Endothelial cell of umbilical vein (primary cell): ENCODE results near the gene CCDC102B. TPM values are rescaled to one million over a fixed set of nuclear protein-coding genes. Genes with fewer than 3 reads are reported as not detected.

Experiments used
- BruUV-seq: library from RNA; stranded (reverse); fragments of 400-500 nt; replicated peaks from 2 replicates; lab custom pipeline; 2021; lab: Mats Ljungman, UMichigan
- CTCF ChIA-PET: fragments of 300-600, 350-600 bp; sonication (Branson Sonifier 250); formaldehyde crosslinking; loops from one replicate; lab custom pipeline; 2021; ENCODE audit warnings: antibody characterized with exemption, inconsistent platforms; lab: Charles Lee
- POLR2A ChIA-PET: fragments of 300-600, 350-600 bp; sonication (Branson Sonifier 250); formaldehyde crosslinking; loops from one replicate; lab custom pipeline; 2021; ENCODE audit warnings: antibody characterized with exemption, inconsistent platforms; lab: Charles Lee
- DNase-seq: peaks from one replicate; pipeline ENCODE4 v3.0.0-alpha.2; 2011; ENCODE audit warnings: low read depth, low spot score
- FAIRE-seq: peaks from 2 replicates; lab custom pipeline; 2011; peaks lifted over from hg19 to GRCh38; lab: Jason Lieb, UNC
- H2AFZ ChIP-seq: 2 replicates; pipeline ENCODE4 v1.6.0; 2012; ENCODE audit warnings: low read depth, low read length, control low read depth, inconsistent platforms
- H3K27ac ChIP-seq: 2 replicates; pipeline ENCODE4 v1.5.1; 2011; ENCODE audit warnings: low read depth, mild to moderate bottlenecking, control low read depth, low read length, moderate library complexity; ENCODE audit not compliant: insufficient read depth
- H3K27me3 ChIP-seq, 2 experiments: 2 replicates each; pipeline versions ENCODE4 v1.6.0 to v1.6.1; 2011; ENCODE audit warnings: low read length in 2 of 2, mixed read lengths in 1 of 2; ENCODE audit not compliant: control insufficient read depth in 2 of 2, insufficient read depth in 2 of 2
- H3K36me3 ChIP-seq, 2 experiments: 2 replicates in 1 of 2; 3 replicates in 1 of 2; pipeline ENCODE4 v1.5.1; 2011; ENCODE audit warnings: low read length in 2 of 2, mild to moderate bottlenecking in 1 of 2, moderate library complexity in 1 of 2; ENCODE audit not compliant: control insufficient read depth in 2 of 2, insufficient read depth in 2 of 2; ENCODE audit errors: extremely low read depth in 1 of 2
- H3K4me1 ChIP-seq: 3 replicates; pipeline ENCODE4 v1.5.1; 2011; ENCODE audit warnings: mild to moderate bottlenecking, low read length; ENCODE audit not compliant: control insufficient read depth, insufficient read depth; ENCODE audit errors: extremely low read depth
- H3K4me2 ChIP-seq: 2 replicates; pipeline ENCODE4 v1.6.1; 2011; ENCODE audit warnings: low read length, control low read depth, mixed read lengths; ENCODE audit not compliant: insufficient read depth
- H3K4me3 ChIP-seq, 3 experiments: fragments of 200-600 bp in 1 of 3; sonication (generic), shearing (Covaris generic) in 1 of 3; replicated peaks in 1 of 3; 2 replicates each; pipeline ENCODE4 v1.5.1; 2011 to 2016; ENCODE audit warnings: control low read depth in 3 of 3, low read length in 3 of 3, mild to moderate bottlenecking in 2 of 3, inconsistent platforms in 1 of 3, low read depth in 1 of 3, moderate library complexity in 1 of 3; ENCODE audit not compliant: insufficient read depth in 1 of 3
- H3K79me2 ChIP-seq: 2 replicates; pipeline ENCODE4 v1.6.0; 2012; ENCODE audit warnings: low read length, inconsistent platforms; ENCODE audit not compliant: control insufficient read depth, insufficient read depth
- H3K9ac ChIP-seq: replicated peaks from 2 replicates; pipeline ENCODE3; 2011; ENCODE audit warnings: low read length, control low read depth; ENCODE audit not compliant: insufficient read depth; ENCODE audit errors: extremely low read depth
- H3K9me1 ChIP-seq: replicated peaks from 3 replicates; pipeline ENCODE4 v1.6.0; 2011; ENCODE audit warnings: mild to moderate bottlenecking, low read length; ENCODE audit not compliant: control insufficient read depth, insufficient read depth; ENCODE audit errors: extremely low read depth
- H3K9me3 ChIP-seq: replicated peaks from 2 replicates; pipeline ENCODE4 v1.5.1; 2012; ENCODE audit warnings: low read length, inconsistent platforms; ENCODE audit not compliant: control insufficient read depth, insufficient read depth
- H4K20me1 ChIP-seq: replicated peaks from 2 replicates; pipeline ENCODE3; 2011; ENCODE audit warnings: mild to moderate bottlenecking, low read length; ENCODE audit not compliant: control insufficient read depth, insufficient read depth; ENCODE audit errors: extremely low read depth
- EZH2 ChIP-seq: IDR thresholded peaks from 2 replicates; pipeline ENCODE4 v1.6.1; 2012; ENCODE audit warnings: borderline replicate concordance, low read depth, mild to moderate bottlenecking, moderate library complexity, low read length, inconsistent platforms; ENCODE audit not compliant: severe bottlenecking
- FOS ChIP-seq: IDR thresholded peaks from 2 replicates; pipeline ENCODE4 v1.6.1; 2011; ENCODE audit warnings: mild to moderate bottlenecking, low read length, moderate library complexity, borderline replicate concordance; ENCODE audit not compliant: insufficient read depth
- GATA2 ChIP-seq: IDR thresholded peaks from 2 replicates; pipeline ENCODE4 v1.7.0; 2011; ENCODE audit warnings: low read depth, mild to moderate bottlenecking, moderate library complexity, mixed read lengths, low read length; ENCODE audit not compliant: insufficient read length, insufficient read depth
- POLR2A ChIP-seq: IDR thresholded peaks from 2 replicates; pipeline ENCODE4 v1.6.1; 2012; ENCODE audit warnings: low read depth, mild to moderate bottlenecking, control low read depth, low read length
- dilution Hi-C: fragments of 300-500 bp; cut with MboI; formaldehyde crosslinking; loops from one replicate; pipeline ENCODE4 v1.15.0; 2019; ENCODE audit warnings: low sequenced_read_pairs; ENCODE audit not compliant: extremely low pct_ligation_motif_present
- intact Hi-C: fragments of 100-400 bp; cut with micrococcal nuclease; formaldehyde crosslinking; loops from one replicate; pipeline ENCODE4 v1.10.0; 2022
- polyA plus RNA-seq, 4 experiments: library from polyadenylated mRNA; depleted of rRNA in 3 of 4; stranded (reverse) in 3 of 4; unstranded in 1 of 4; fragments of >200 nt; gene quantifications; 2 replicates each; pipeline versions ENCODE4 v1.2.1 to v1.2.3, GENCODE V29; 2011 to 2012; ENCODE audit warnings: missing spikeins in 1 of 4
- total RNA-seq: library from RNA; stranded (reverse); gene quantifications from 2 replicates; pipeline ENCODE4 v1.2.3, GENCODE V29; 2021
- TF ChIP-seq, protein P1 (sequence below), 2 donors: IDR thresholded peaks; 1 replicate in 1 of 2; 2 replicates in 1 of 2; pipeline ENCODE4 v1.5.1; 2011; ENCODE audit warnings: low read length in 2 of 2, mild to moderate bottlenecking in 2 of 2, moderate library complexity in 2 of 2, control low read depth in 1 of 2, inconsistent platforms in 1 of 2, low read depth in 1 of 2; ENCODE audit not compliant: insufficient read depth in 1 of 2; ENCODE audit errors: extremely low read depth in 1 of 2
- TF ChIP-seq, protein P2 (sequence below): IDR thresholded peaks from 2 replicates; pipeline ENCODE4 v1.6.1; 2011; ENCODE audit not compliant: insufficient read depth, insufficient read length

Gene CCDC102B
- total and polyA plus RNA-seq, 2 donors (not counting 3 experiments of a cell fraction or from before 2014, with no cell fraction given) = 0.21 to 0.62 TPM

- Histone ChIP-seq H3K36me3 (no peaks in the 10 kb centered on the region), H3K4me3 (no peak overlapping the region), H4K20me1 (no peaks in the 10 kb centered on the region), H3K9ac (no peak overlapping the region), H3K27ac (no peak overlapping the region), H2AFZ (no peak overlapping the region), H3K9me3 (no peaks in the 10 kb centered on the region), H3K79me2 (no peaks in the 10 kb centered on the region), H3K4me1 (no peaks in the 10 kb centered on the region), H3K27me3 (no peaks in the 10 kb centered on the region), H3K9me1 (no peaks in the 10 kb centered on the region), H3K4me2 (no peak overlapping the region)
- POLR2A ChIA-PET = no interaction called here
- TF ChIP-seq, protein P1, sequence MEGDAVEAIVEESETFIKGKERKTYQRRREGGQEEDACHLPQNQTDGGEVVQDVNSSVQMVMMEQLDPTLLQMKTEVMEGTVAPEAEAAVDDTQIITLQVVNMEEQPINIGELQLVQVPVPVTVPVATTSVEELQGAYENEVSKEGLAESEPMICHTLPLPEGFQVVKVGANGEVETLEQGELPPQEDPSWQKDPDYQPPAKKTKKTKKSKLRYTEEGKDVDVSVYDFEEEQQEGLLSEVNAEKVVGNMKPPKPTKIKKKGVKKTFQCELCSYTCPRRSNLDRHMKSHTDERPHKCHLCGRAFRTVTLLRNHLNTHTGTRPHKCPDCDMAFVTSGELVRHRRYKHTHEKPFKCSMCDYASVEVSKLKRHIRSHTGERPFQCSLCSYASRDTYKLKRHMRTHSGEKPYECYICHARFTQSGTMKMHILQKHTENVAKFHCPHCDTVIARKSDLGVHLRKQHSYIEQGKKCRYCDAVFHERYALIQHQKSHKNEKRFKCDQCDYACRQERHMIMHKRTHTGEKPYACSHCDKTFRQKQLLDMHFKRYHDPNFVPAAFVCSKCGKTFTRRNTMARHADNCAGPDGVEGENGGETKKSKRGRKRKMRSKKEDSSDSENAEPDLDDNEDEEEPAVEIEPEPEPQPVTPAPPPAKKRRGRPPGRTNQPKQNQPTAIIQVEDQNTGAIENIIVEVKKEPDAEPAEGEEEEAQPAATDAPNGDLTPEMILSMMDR (IDR thresholded peaks at IDR 0.05; ENCODE audit: extremely low read depth in 1 of 2, insufficient read depth in 1 of 2, low read depth in 1 of 2, low read length in 2 of 2) = no peak
- TF ChIP-seq GATA2 (no peak), EZH2 (no peak), FOS (no peak), POLR2A (no peak)
- TF ChIP-seq, protein P2, sequence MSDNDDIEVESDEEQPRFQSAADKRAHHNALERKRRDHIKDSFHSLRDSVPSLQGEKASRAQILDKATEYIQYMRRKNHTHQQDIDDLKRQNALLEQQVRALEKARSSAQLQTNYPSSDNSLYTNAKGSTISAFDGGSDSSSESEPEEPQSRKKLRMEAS = no peak
- FAIRE-seq (no peak), DNase-seq (no peak)
- CTCF ChIA-PET = no interaction called here
- intact Hi-C loops (no loop called here), dilution Hi-C loops (no loop called here)
- BruUV-seq = no TSS peak
Observed at GRCh38 chr18:69021211-69021805, 223.4 kb downstream of the CCDC102B start.
